Choroid plexus epithelial cell (primary cell): Measurements from ENCODE around the gene ARHGAP22.

ENCODE experiments used
- DNase-seq: peaks from one replicate; pipeline ENCODE4 v3.0.0-alpha.2; 2010; ENCODE audit warnings: low read depth
- H3K4me3 ChIP-seq: 2 replicates; pipeline ENCODE4 v1.5.1; 2011; ENCODE audit warnings: low read depth, mild to moderate bottlenecking, control low read depth, low read length, moderate library complexity
- CTCF ChIP-seq: conservative IDR thresholded peaks from 2 replicates; pipeline ENCODE4 v1.5.1; 2011; ENCODE audit warnings: low read depth, mild to moderate bottlenecking, control low read depth, inconsistent platforms, low read length, moderate library complexity

The ARHGAP22 gene

GRCh38 chr10:48456361-48456804 lies 148.5 kb downstream of the ARHGAP22 start:
- H3K4me3 ChIP-seq, result no peak overlapping the region
- TF ChIP-seq CTCF, result no peak
- peak; percentile 50 for DNase-seq

- no peak for TF ChIP-seq CTCF
- H3K4me3 ChIP-seq, result no peak overlapping the region
- DNase-seq, result no peak
These were observed 149.3 kb downstream of the ARHGAP22 start for GRCh38 chr10:48455392-48456151.

- H3K4me3 ChIP-seq, result no peak overlapping the region
- DNase-seq, result no peak
- TF ChIP-seq CTCF, result no peak
These were observed 149.8 kb downstream of the ARHGAP22 start for GRCh38 chr10:48455055-48455391.

- DNase-seq, result peak; percentile 23
- TF ChIP-seq CTCF, result no peak
- H3K4me3 ChIP-seq, result no peak overlapping the region
These were observed 150.4 kb downstream of the ARHGAP22 start for GRCh38 chr10:48454302-48455054.

- H3K4me3 ChIP-seq, result no peak overlapping the region
- DNase-seq, result no peak
- no peak for TF ChIP-seq CTCF
These were observed 151.2 kb downstream of the ARHGAP22 start for GRCh38 chr10:48453451-48454301.

GRCh38 chr10:48452879-48453412 lies 151.9 kb downstream of the ARHGAP22 start:
- DNase-seq, result no peak
- no peak for TF ChIP-seq CTCF
- H3K4me3 ChIP-seq, result no peak overlapping the region
